ENCODE results near the gene DNAH10.
"Not testable (repeated sequence)": the region's sequence is repeated elsewhere in the genome, so short reads cannot be mapped to it uniquely, and the experiment has no call there.

DNAH10 gene

DNA sequence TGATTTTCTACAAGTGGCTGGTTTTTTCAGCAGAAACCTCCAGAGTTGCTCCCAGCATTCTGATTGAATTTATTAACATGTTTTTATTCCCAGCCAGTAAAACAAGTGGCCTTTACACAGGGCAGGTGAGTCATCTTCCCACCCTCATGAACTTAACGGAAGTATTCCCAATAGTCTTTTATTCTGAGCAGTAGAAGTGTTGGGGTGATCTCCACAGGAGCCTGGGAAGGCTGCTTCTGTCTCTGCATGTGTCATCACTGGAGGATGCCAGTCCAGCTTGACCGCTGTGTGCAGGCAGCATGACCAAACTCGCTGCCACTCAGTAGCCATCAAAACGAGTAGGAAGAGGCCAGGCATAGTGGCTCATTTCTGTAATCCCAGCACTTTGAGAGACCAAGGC lies 13.4 kb upstream of the DNAH10 start:
- DNase-seq (ENCODE audit: low spot score): no peak

DNA sequence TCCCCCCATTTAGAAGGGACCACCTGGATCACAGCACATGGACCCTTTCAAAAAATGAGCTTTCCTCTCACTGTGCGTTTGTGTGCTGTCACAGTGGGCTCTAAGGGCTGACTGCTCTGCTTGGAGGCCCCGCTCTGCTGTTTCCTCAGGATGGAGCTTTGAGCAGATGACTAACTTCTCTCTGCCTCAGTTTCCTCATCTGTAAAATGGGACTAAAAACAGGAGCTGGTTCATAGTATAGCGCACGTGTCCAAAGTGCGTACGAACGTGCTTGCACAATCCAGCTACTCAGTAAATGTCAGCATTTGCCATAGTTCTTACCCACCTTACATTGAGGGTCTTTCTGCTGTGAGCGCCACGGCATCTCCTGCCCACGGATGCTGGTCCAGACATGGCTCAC lies 12.7 kb upstream of the DNAH10 start:
- DNase-seq (ENCODE audit: low spot score): no peak

DNA sequence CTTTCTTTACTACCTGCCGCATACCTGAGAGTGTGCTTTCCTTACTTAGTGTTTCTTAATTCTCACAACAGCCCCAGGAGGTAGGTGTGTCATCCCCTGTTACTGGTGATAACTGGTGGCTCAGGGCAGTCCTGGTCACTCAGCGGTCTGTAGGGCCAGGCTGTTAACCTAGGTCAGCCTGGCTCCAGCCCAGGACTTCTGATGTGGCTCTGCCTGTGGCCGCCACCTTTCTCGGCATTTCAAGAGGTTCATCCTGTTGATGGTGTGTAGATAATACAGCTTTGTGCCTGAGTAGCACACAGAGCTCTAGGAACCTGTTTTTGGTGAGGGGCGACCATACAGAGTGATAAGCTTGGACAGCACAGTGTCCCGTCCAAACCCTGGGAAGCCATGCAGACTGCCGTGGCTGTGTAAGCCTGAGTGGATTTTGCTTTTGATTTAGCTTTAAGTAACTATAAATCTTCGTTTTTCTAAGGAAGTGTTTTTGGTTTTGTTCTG lies 11.9 kb upstream of the DNAH10 start:
- no peak for DNase-seq (ENCODE audit: low spot score)

DNA sequence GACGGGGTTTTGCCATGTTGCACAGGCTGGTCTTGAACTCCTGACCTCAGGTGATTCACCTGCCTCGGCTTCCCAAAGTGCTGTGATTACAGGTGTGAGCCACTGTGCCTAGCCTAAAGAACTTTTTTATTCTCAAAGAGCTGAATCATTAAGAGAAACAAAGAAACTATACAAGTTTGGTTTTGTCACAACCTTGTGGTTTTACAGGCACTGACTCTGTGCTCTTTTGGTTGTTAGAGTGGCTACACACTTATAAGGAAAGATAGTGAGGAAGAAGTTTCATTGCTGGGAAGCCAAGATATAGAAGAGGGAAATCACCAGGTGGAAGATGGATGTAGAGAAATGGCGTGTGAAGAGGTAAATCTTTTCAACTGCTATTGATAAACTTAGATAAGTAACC lies 10.1 kb upstream of the DNAH10 start:
- no peak for DNase-seq (ENCODE audit: low spot score)

DNA sequence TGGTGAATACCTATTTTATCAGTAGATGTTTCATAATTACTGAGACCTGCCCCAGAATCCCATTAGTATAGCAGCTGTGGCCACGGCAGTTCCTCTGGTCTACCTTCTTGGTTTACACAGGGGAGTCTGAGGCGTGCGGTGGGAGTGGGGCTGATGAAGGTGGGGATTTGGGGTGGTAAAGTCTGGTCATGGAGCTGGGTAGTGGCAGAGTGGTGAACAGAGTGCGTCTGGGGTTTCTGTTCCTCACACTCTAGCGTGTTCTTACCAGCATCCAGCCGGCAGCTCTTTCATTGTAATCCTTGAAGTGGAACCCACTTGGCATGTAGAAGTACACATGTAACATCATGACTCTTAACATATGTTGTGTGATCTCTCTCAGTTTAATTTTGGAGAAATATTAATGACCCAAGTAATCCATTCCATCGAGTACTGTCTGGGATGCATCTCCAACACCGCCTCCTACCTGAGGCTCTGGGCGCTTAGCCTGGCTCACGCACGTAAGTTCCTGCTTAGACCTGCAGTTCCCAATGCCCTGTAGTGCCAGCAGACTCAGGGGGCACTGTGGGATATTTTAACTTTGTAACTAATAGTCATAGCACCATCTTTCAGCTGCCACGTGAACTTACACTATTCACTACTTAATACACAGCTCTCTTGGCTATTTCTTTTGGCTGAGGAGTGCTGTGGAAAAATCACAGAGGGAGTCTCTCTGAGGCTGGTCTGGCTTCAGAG lies 7.9 kb upstream of the DNAH10 start:
- no peak for DNase-seq (ENCODE audit: low spot score)

DNA sequence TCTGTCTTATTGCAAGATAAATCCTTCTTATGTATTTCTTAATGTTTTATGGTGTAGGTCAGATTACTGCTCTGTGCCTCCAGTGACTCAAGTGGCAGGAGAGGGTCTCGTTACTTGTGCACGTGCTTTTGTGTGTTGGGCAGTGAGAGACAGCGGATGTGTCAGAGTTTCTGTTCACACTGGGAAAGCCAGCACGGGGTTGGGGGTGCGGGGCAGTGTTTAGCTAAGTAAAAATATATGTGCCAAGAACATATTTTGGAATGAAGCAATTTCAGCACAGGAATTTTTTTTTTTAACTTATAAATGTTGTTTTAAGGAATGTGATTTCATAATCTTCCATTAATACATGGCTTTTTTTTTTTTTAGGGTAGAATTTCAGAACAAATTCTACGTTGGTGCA lies 4.5 kb upstream of the DNAH10 start:
- no peak for DNase-seq (ENCODE audit: low spot score)

DNA sequence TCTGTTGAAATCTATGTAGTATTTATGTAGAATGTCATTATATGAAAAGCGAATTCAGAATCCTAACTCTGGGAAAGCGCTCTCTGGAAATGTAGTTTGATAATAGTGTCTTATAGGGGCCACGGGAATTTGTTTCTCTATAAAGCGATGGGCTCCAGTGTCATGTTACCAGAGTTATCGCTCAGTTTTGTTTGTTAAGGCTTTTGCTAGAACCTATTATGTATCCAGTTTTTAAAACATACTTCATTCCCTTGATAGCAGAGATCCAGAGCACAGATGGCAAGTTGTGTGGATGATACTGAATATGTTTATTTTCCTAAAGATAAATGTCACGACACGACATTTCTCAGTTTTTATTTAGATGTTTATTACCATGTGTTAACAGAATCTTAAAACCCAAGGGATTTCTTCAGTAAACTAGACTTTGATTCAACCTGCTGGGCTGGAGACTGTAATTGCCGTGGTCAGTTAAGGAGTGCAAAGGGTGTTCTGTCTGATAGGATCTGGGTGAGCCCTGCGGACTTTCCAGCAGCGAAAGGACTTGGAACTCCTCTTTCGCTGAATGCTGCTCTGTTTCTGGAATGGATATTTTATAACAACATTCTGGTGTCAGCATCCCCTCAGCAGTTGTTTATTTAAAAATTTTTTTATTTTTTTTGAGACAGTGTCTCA lies 1.7 kb upstream of the DNAH10 start:
- DNase-seq (ENCODE audit: low spot score): no peak

DNA sequence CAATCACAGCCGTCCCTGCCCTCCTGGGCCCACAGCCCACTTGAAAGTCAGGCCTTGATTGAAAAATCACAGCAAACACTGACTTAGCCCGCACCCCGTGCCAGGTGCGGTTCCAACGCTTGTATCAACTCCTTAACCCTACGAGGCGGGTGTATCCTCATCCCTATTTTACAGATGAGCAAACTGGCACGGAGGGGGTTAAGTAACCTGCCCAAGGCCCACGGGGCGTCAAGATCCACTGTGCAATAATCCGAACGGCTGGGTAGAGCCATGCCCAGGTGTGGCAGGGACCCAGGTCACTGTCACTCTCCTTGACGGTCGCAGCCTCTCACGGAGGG lies 583 bp downstream of the DNAH10 start:
- no peak for DNase-seq (ENCODE audit: low spot score)

DNA sequence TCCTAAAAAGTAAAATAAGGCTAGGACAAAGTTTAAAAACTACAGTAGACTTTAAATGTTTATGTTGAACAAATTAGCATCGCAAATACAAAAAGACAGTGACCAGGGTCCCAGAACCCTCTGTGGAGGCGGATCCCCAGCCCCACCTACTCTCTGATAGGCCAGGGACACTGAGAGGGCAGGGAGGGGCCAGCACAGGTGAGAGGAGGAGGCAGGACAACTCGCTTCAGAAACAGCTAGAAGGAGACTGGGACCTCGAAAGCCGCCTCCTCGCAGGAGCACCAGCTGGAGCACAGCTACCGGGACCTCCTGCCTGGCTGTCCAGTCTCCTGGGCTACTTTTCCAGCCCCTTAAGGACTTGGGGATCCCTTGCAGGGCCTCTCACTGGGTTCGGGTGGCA lies 992 bp downstream of the DNAH10 start:
- no peak for DNase-seq (ENCODE audit: low spot score)

DNA sequence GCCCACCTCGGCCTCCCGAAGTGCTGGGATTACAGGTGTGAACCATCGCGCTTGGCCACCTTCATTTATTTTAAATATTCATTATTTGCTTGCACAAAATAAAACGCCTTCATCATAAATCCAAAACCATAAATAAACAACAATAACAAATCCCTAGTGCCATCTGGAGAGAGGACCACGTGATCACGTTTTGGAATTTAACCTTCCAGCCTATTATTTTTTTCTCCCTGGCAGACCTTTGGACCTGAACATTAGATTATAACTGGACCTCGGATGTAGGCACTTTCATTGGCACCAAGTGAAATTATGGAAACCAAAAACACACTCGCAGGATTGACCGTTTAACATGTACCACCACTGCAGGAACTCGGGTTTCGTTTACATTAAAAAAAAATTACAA lies 2.0 kb downstream of the DNAH10 start:
- no peak for DNase-seq (ENCODE audit: low spot score)

DNA sequence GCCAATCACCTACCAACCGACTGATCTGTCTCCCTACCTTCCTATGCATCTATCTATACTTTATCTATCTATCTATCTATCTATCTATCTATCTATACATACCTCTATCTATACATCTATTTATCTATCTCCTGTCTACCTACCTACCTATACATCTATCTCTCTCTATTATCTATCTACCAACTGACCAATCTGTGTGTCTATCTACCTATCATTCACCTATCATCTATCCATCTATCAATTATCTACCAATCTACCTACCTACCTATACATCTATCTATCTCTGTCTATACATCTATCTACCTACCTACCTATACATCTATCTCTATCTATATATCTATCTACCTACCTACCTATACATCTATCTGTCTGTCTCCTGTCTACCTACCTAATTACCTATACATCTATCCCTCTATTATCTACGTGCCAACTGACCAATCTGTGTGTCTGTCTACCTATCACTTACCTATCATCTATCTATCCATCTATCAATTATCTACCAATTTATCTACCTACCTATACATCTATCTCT lies 3.5 kb downstream of the DNAH10 start:
- no peak for DNase-seq (ENCODE audit: low spot score)

DNA sequence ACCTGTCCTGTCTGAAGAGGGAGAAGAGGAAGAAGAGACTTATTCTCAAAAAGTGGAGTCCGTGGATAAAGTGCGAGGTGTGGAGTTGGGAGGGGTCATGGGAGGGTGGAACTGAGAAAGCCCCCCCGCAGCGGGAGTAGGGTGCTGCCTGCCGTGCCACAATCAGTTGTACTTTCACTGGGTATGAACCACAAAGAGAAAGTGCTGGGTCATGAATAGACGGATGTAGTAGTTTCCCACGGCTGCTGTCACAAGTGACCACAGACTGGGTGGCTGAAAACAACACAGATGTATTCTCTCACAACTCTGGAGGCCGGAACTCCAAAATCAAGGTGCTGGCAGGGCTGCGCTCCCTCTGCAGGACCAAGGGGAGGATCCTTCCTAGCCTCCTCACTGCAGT lies 5.5 kb downstream of the DNAH10 start:
- DNase-seq (ENCODE audit: low spot score): no peak

DNA sequence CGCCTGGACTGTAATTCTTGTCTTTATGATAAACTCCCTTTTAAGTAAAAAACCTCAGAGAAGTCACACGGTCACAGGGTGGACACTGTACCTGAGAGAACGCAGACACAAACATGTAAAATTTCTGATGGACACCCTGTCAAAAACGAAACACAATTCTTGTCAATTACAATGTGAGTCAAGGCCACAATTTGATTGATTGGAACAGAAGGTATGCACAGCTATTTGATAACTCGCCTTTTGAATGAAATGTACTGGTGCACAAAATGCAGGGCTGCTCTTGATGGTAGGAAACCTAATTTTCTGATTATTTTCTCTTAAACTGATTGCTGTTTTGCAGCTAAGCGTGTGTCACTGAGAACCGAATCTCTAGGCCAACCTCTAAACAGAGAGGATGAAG lies 9.2 kb downstream of the DNAH10 start:
- no peak for DNase-seq (ENCODE audit: low spot score)

DNA sequence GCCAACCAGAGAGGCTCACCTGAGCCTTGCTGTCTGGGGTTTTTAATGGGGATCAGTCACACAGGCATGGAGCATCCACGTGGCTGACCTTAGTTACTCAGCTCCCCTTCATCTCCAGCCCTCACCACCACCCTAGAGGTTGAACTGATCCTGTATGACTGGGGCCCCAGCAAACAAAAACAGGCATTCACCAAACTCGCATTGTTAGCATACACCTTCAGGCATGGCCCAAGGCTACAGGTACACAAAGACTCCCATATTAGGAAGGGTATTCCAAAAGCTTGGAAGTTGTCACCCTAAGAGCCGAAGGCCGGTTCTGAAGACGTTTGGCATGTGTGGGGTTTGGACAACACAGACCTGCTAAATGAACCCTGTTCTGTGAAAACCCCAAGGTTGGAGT lies 10.0 kb downstream of the DNAH10 start:
- DNase-seq (ENCODE audit: low spot score): no peak

DNA sequence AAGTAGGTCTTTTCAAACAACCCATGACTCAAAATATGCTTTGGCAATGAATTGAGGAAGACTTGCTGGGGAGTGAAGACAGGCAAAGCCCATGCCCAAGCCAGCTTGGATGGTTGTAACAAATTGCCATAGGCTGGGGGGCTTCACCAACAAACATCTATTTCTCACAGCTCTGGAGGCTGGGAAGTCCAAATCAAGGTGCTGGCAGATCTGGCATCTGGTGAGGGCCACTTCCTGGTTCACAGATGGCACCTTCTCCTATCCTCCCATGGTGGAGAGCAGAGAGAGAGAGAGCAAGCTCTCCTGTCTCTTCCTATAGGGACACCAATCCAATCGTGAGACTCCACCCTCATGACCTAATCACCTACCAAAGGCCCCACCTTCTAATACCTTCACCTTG lies 11.3 kb downstream of the DNAH10 start:
- DNase-seq (ENCODE audit: low spot score): no peak

DNA sequence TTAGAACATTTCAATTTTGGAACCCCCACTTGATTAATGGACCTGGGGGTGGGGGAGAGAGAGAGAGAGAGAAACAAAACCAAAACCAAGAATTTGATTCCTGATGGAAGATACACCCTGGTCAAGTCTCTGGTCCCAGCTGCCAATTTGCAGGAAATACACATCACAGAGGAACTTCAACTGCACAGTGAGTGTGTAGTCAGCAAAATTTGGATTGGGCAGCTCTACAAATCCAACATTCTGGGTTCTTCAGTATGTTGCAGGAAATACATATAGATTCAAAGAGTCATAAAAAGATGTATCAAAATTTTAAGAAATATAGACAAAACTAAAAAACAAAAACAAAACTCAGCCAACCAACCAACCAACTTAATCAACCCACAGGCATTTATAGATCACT lies 17.4 kb downstream of the DNAH10 start:
- DNase-seq (ENCODE audit: low spot score): no peak

DNA sequence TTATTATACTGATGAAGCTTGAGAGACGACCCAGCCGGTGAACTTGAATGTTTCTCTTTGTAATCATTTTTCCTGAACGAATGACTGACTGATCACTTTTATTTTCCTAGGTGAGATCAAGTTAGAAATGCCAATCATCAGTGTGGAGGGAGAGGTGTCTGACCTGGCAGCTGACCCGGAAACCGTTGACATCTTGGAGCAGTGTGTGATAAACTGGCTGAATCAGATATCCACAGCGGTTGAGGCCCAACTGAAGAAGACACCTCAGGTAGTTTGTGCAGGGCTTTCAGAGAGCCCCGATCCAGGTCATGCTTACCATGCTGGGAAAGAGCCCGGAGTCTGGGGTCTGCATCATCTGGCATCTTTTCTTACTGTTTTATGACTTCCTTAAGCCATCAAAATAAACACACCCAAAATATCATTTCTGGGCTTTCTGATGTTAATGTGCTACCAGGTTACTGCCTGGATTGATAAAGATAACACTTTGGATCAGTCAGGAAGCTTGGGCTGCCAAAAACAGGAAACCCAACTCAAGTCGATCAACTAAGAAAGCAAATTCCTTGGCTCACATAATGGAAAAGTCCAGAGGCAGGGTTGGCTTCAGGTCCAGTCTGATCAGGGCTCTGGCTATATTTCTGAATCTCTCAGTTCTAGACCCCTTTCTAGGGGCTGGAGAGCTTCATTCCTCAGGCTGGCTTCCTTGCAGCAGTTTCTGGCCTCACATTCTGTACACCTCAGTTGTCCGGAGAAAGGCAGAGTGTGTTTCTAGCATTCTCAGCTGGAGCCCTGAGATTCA lies 21.1 kb downstream of the DNAH10 start:
- DNase-seq (ENCODE audit: low spot score): no peak

DNA sequence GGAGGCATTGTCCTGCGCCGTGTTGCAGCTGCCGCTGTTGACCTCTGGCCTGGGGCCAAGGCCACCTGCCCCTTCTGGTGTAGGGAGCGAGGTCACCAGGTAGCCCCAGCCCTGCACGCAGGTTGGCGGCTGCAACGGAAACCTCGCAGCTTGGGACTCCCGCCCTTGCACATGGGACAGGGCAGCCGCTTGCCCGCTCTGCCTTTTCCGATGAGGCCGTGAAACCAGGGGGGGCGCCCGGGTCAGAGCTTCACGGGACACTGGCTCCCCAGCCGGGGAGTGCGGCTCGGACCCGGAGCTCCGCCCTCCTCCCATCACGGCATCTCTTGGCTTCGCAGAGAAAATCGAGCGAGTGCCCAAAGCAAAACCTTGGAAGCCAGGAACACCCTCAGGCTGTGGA lies 25.4 kb downstream of the DNAH10 start:
- DNase-seq (ENCODE audit: low spot score): no peak

DNA sequence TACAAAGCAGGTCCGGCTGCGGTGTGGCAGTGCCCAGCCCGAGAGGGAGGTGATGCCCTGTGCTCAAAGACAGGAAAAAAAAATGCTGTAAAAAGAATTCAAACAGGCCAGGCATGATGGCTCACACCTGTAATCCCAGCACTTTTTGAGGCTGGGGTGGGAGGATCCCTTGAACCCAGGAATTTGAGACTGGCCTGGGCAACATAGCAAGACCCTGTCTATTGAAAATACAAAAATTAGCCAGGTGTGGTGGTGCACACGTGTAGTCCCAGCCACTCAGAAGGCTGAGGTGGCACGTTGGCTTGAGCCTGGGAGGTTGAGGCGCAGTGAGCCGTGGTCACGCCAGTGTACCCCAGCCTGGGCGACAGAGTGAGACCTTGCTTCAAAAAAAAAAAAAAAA lies 26.4 kb downstream of the DNAH10 start:
- DNase-seq (ENCODE audit: low spot score): no peak

DNA sequence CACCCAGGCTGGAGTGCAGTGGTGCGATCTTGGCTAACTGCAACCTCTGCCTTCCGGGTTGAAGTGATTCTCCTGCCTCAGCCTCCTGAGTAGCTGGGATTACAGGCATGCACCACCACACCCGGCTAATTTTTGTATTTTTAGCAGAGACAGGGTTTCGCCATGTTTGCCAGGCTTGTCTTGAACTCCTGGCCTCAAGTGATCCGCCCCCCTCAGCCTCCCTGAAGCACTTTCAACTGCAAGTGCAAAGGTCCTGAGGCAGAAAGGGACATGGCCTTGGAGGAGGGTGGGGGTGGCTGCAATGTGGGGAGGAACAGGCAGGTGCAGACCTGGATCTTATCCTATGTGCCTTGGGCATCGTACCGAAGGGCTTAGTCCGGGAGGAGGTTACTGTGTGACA lies 27.3 kb downstream of the DNAH10 start:
- DNase-seq (ENCODE audit: low spot score): not testable (repeated sequence)

DNA sequence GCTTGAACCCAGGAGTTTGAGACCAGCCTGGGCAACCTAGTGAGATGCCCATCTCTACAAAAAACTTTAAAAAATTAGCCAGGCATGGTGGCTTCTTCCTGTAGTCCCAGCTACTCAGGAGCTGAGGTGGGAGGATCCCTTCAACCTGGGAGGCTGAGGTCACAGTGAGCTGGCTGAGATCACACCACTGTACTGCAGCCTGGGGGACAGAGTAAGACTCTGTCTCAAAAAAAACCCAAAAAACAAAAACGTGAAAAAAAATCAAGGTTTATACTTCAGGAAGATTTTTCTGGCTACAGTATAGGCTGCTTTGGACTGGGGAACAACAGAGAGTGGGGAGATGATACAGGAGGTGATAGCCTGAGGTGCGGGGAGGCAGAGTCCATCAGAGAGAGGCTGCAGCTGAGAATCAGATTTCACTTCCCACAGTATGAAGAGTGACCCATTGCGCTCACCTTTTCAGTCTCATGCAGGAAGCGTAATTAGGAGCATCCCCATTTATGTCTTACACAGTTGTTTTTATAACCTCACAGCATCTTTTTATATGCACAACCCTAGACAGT lies 28.9 kb downstream of the DNAH10 start:
- no peak for DNase-seq (ENCODE audit: low spot score)

DNA sequence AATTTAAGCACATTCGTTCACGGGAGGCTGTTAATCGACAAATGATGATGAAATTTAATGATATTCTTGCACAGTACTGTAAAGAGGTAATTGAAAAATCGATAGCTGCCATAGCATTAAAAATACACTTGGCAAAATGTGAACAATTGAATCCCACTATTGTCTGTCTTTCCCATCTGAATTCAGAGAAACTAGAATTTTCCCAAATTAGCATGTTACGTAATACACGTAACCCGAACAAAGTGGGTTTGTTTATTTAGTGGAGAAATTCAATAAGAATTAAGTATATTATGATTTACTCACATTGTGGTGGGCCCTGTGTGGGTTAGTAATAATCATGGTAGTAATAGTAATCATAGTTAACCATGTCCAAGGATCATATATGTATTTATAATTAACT lies 31.9 kb downstream of the DNAH10 start:
- DNase-seq (ENCODE audit: low spot score): no peak

DNA sequence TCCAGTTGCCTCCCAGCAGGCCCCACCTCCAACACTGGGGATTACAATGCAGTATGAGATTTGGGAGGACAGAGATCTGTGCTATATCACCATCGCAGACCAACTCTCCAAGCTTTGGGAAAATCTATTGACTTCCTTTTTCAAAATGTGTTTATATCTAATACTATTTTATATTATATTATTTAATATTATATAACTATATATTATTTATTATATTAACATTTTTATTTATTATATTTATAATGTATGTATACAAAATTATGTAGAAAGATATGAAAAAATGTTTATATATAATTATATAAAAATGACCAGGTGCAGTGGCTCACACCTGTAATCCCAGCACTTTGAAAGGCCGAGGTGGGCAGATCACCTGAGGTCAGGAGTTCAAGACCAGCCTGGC lies 36.4 kb downstream of the DNAH10 start:
- no peak for DNase-seq (ENCODE audit: low spot score)

Data from AG08395 (cell line).